OCI-LY3 (cell line): ENCODE data around the gene AADACL3.

ENCODE experiments used
- EZH2phosphoT487 ChIP-seq: fragments of 200-600 bp; shearing (Covaris generic); IDR thresholded peaks from 2 replicates; pipeline ENCODE4 v1.6.1; 2018; ENCODE audit warnings: antibody characterized with exemption, mixed run types, low read depth
- TF ChIP-seq, protein P1 (sequence below): fragments of 200-600, 300-600 bp; sonication (generic); IDR thresholded peaks from 2 replicates; pipeline ENCODE4 v1.5.1; 2014; ENCODE audit warnings: antibody characterized with exemption, low read length, low read depth

DNA sequence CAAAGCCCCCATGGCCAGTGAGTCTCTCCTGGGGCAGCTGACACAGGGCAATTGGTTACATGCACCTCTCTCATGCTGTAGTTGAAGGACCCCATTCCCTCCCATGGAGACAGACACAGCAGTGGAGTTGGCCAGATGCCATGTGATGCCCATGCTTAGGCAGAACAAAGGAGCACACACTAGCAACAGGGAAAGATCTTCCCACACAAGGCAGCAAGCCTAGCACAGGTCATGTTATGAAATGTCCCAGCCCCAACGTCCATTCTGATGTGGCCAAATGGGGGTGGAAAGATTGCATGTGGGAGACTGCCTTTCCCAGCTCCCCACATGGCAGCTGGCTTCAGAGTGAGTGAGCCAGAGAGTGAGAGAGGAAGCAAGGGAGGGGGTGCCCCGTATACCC is 37.6 kb upstream of the AADACL3 start:
- TF ChIP-seq, protein P1, sequence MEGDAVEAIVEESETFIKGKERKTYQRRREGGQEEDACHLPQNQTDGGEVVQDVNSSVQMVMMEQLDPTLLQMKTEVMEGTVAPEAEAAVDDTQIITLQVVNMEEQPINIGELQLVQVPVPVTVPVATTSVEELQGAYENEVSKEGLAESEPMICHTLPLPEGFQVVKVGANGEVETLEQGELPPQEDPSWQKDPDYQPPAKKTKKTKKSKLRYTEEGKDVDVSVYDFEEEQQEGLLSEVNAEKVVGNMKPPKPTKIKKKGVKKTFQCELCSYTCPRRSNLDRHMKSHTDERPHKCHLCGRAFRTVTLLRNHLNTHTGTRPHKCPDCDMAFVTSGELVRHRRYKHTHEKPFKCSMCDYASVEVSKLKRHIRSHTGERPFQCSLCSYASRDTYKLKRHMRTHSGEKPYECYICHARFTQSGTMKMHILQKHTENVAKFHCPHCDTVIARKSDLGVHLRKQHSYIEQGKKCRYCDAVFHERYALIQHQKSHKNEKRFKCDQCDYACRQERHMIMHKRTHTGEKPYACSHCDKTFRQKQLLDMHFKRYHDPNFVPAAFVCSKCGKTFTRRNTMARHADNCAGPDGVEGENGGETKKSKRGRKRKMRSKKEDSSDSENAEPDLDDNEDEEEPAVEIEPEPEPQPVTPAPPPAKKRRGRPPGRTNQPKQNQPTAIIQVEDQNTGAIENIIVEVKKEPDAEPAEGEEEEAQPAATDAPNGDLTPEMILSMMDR: no peak
- TF ChIP-seq EZH2phosphoT487: no peak
